IMR-90 (cell line): Measurements from ENCODE around the gene TAGAP. TPM values are rescaled to one million over a fixed set of nuclear protein-coding genes. Genes with fewer than 3 reads are reported as not detected.

ENCODE experiments used
- ATAC-seq: fragments of 200-7000 bp; cut with Tn5 transposase; 2 replicates; pipeline ENCODE4 v1.9.1; 2020; ENCODE audit warnings: low read depth, mild to moderate bottlenecking, moderate library complexity
- BruUV-seq: library from RNA; stranded (reverse); fragments of 400-500 nt; replicated peaks from 2 replicates; lab custom pipeline; 2021; lab: Mats Ljungman, UMichigan
- CTCF ChIA-PET: fragments of 300-600 bp; formaldehyde crosslinking; extraction: SDS; loops from one replicate; lab custom pipeline; 2021; ENCODE audit warnings: antibody characterized with exemption; lab: Yijun Ruan, JAX
- POLR2A ChIA-PET: fragments of 300-600 bp; sonication (Branson Sonifier 250); formaldehyde crosslinking; loops from one replicate; lab custom pipeline; 2022; ENCODE audit warnings: antibody characterized with exemption; ENCODE audit not compliant: unreplicated experiment; lab: Charles Lee
- DNase-seq: peaks from one replicate; pipeline ENCODE4 v3.0.0; 2013
- H2AFZ ChIP-seq: replicated peaks from 2 replicates; pipeline ENCODE3; 2013; ENCODE audit warnings: low read length, mild to moderate bottlenecking; ENCODE audit not compliant: poor library complexity
- H2AK5ac ChIP-seq: 2 replicates; pipeline ENCODE4 v1.6.1; 2013; ENCODE audit warnings: low read depth, low read length, inconsistent platforms
- H2AK9ac ChIP-seq: replicated peaks from 2 replicates; pipeline ENCODE3; 2013; ENCODE audit warnings: mild to moderate bottlenecking, low read depth, low read length, moderate library complexity; ENCODE audit not compliant: poor library complexity
- H2BK120ac ChIP-seq: 2 replicates; pipeline ENCODE4 v1.6.1; 2013; ENCODE audit warnings: low read depth, low read length, inconsistent platforms
- H2BK15ac ChIP-seq: 3 replicates; pipeline ENCODE4 v1.6.1; 2013; ENCODE audit warnings: low read depth, low read length, inconsistent platforms
- H2BK20ac ChIP-seq: 2 replicates; pipeline ENCODE4 v1.6.1; 2013; ENCODE audit warnings: low read depth, mild to moderate bottlenecking, inconsistent platforms, low read length, moderate library complexity
- H2BK5ac ChIP-seq: 2 replicates; pipeline ENCODE4 v1.6.1; 2013; ENCODE audit warnings: mild to moderate bottlenecking, low read depth, low read length, inconsistent platforms; ENCODE audit not compliant: poor library complexity, severe bottlenecking
- H3K14ac ChIP-seq: replicated peaks from 2 replicates; pipeline ENCODE4 v1.6.1; 2013; ENCODE audit warnings: low read depth, low read length, inconsistent platforms
- H3K18ac ChIP-seq: 2 replicates; pipeline ENCODE4 v1.6.1; 2013; ENCODE audit warnings: low read depth, low read length, control low read depth
- H3K23ac ChIP-seq: 2 replicates; pipeline ENCODE4 v1.6.1; 2013; ENCODE audit warnings: low read depth, low read length, inconsistent platforms
- H3K27ac ChIP-seq: 2 replicates; pipeline ENCODE4 v1.5.1; 2013; ENCODE audit warnings: mild to moderate bottlenecking, control low read depth, low read length; ENCODE audit not compliant: insufficient read depth
- H3K27me3 ChIP-seq: 2 replicates; pipeline ENCODE4 v1.6.1; 2013; ENCODE audit warnings: low read length; ENCODE audit not compliant: control insufficient read depth, insufficient read depth
- H3K36me3 ChIP-seq: 2 replicates; pipeline ENCODE4 v1.6.1; 2013; ENCODE audit warnings: low read length, mixed read lengths; ENCODE audit not compliant: control insufficient read depth, insufficient read depth
- H3K4ac ChIP-seq: 2 replicates; pipeline ENCODE4 v1.6.1; 2013; ENCODE audit warnings: low read depth, low read length, inconsistent platforms
- H3K4me1 ChIP-seq: 2 replicates; pipeline ENCODE4 v1.6.1; 2013; ENCODE audit warnings: low read length, mixed read lengths; ENCODE audit not compliant: control insufficient read depth, insufficient read depth
- H3K4me2 ChIP-seq: 2 replicates; pipeline ENCODE4 v1.6.1; 2013; ENCODE audit warnings: low read depth, mild to moderate bottlenecking, control low read depth, low read length, moderate library complexity
- H3K4me3 ChIP-seq: 2 replicates; pipeline ENCODE4 v1.5.1; 2013; ENCODE audit warnings: low read depth, mild to moderate bottlenecking, control low read depth, low read length, moderate library complexity; ENCODE audit not compliant: insufficient read depth
- H3K56ac ChIP-seq: 2 replicates; pipeline ENCODE4 v1.6.1; 2013; ENCODE audit warnings: low read length, inconsistent platforms; ENCODE audit not compliant: insufficient read depth; ENCODE audit errors: extremely low read depth
- H3K79me1 ChIP-seq, 2 experiments: 2 replicates each; pipeline ENCODE4 v1.6.1; 2013; ENCODE audit warnings: low read length in 2 of 2, inconsistent platforms in 1 of 2, low read depth in 1 of 2
- H3K9ac ChIP-seq: 2 replicates; pipeline ENCODE4 v1.6.1; 2013; ENCODE audit warnings: low read depth, low read length, control low read depth
- H3K9me1 ChIP-seq: 2 replicates; pipeline ENCODE4 v1.6.1; 2013; ENCODE audit warnings: low read length, inconsistent platforms; ENCODE audit not compliant: insufficient read depth
- H3K9me3 ChIP-seq: 2 replicates; pipeline ENCODE4 v1.6.1; 2013; ENCODE audit warnings: low read length; ENCODE audit not compliant: control insufficient read depth, insufficient read depth
- H4K20me1 ChIP-seq: 2 replicates; pipeline ENCODE4 v1.6.1; 2013; ENCODE audit warnings: low read length, inconsistent platforms; ENCODE audit not compliant: insufficient read depth
- H4K5ac ChIP-seq: 2 replicates; pipeline ENCODE4 v1.6.1; 2013; ENCODE audit warnings: mild to moderate bottlenecking, low read depth, low read length, control low read depth
- H4K8ac ChIP-seq, 2 experiments: 2 replicates each; pipeline ENCODE4 v1.6.1; 2013; ENCODE audit warnings: low read depth in 2 of 2, low read length in 2 of 2, control low read depth in 1 of 2, inconsistent platforms in 1 of 2
- H4K91ac ChIP-seq: 2 replicates; pipeline ENCODE4 v1.6.1; 2013; ENCODE audit warnings: low read depth, low read length, inconsistent platforms; ENCODE audit not compliant: insufficient read depth
- BHLHE40 ChIP-seq: fragments of 150-350 bp; IDR thresholded peaks from 2 replicates; pipeline ENCODE4 v1.6.1; 2016; ENCODE audit warnings: mild to moderate bottlenecking, low read depth, low read length
- CEBPB ChIP-seq: IDR thresholded peaks from 2 replicates; pipeline ENCODE4 v1.6.1; 2012; ENCODE audit warnings: low read depth, low read length, improper control_type of control experiment
- CHD1 ChIP-seq: IDR thresholded peaks from 2 replicates; pipeline ENCODE4 v1.6.1; 2012; ENCODE audit warnings: low read depth, low read length, improper control_type of control experiment
- CTCF ChIP-seq: conservative IDR thresholded peaks from 2 replicates; pipeline ENCODE4 v1.5.1; 2012; ENCODE audit warnings: mild to moderate bottlenecking, low read depth, low read length, improper control_type of control experiment
- ELK1 ChIP-seq: fragments of 150-350 bp; IDR thresholded peaks from 2 replicates; pipeline ENCODE4 v1.6.1; 2016; ENCODE audit warnings: low read depth, mild to moderate bottlenecking, low read length, moderate library complexity, borderline replicate concordance
- FOS ChIP-seq: fragments of 150-350 bp; IDR thresholded peaks from 2 replicates; pipeline ENCODE4 v1.6.1; 2016; ENCODE audit warnings: low read depth, low read length
- MAFK ChIP-seq: IDR thresholded peaks from 2 replicates; pipeline ENCODE4 v1.6.1; 2012; ENCODE audit warnings: low read depth, low read length, improper control_type of control experiment
- MAZ ChIP-seq: IDR thresholded peaks from 2 replicates; pipeline ENCODE4 v1.6.1; 2012; ENCODE audit warnings: low read depth, mild to moderate bottlenecking, low read length, improper control_type of control experiment, moderate library complexity, borderline replicate concordance
- MXI1 ChIP-seq: IDR thresholded peaks from 2 replicates; pipeline ENCODE4 v1.6.1; 2012; ENCODE audit warnings: low read depth, mild to moderate bottlenecking, low read length, moderate library complexity, borderline replicate concordance
- NFE2L2 ChIP-seq: fragments of 150-350 bp; IDR thresholded peaks from 2 replicates; pipeline ENCODE4 v1.6.1; 2016; ENCODE audit warnings: low read depth, mild to moderate bottlenecking, low read length
- POLR2A ChIP-seq: IDR thresholded peaks from 2 replicates; pipeline ENCODE4 v1.6.1; 2012; ENCODE audit warnings: mild to moderate bottlenecking, low read depth, low read length
- RAD21 ChIP-seq: IDR thresholded peaks from 2 replicates; pipeline ENCODE4 v1.6.1; 2012; ENCODE audit warnings: low read length, improper control_type of control experiment
- RCOR1 ChIP-seq: IDR thresholded peaks from 2 replicates; pipeline ENCODE4 v1.6.1; 2012; ENCODE audit warnings: mild to moderate bottlenecking, low read length, improper control_type of control experiment; ENCODE audit not compliant: insufficient replicate concordance
- RFX5 ChIP-seq: IDR thresholded peaks from 2 replicates; pipeline ENCODE4 v1.8.0; 2012; ENCODE audit warnings: low read depth, mild to moderate bottlenecking, low read length, moderate library complexity
- SMC3 ChIP-seq: fragments of 150-350 bp; IDR thresholded peaks from 2 replicates; pipeline ENCODE4 v1.6.1; 2016; ENCODE audit warnings: low read depth, mild to moderate bottlenecking, antibody characterized with exemption, low read length, moderate library complexity
- USF2 ChIP-seq: fragments of 150-350 bp; IDR thresholded peaks from 2 replicates; pipeline ENCODE4 v1.6.1; 2017; ENCODE audit warnings: mild to moderate bottlenecking, antibody characterized with exemption, low read length, low read depth
- WGBS, 2 experiments: methylation state at CpG; one replicate each; pipeline versions ENCODE4 v1.1.5 to v1.1.7; 2013; ENCODE audit warnings: missing lambda C conversion rate in 2 of 2; ENCODE audit not compliant: insufficient read length in 1 of 2; ENCODE audit errors: extremely low coverage in 2 of 2; 5-methylcytosine and 5-hydroxymethylcytosine counted together
- dilution Hi-C: fragments of 300-500 bp; cut with HindIII; formaldehyde crosslinking; loops from one replicate; pipeline ENCODE4 v1.14.3; 2018; ENCODE audit warnings: low sequenced_read_pairs; ENCODE audit not compliant: unreplicated experiment
- in situ Hi-C: fragments of 300-500 bp; cut with MboI; formaldehyde crosslinking; loops from 3 replicates; pipeline ENCODE4 v1.14.3; 2019; ENCODE audit warnings: low sequenced_read_pairs, inconsistent platforms, mixed read lengths
- intact Hi-C: fragments of 100-400 bp; cut with micrococcal nuclease; formaldehyde crosslinking; loops from 2 replicates; pipeline ENCODE4 v1.10.0; 2022
- polyA plus RNA-seq, 3 experiments: library from polyadenylated mRNA; depleted of rRNA; stranded (reverse); fragments of >200 nt; gene quantifications; 2 replicates each; pipeline ENCODE4 v1.2.3, GENCODE V29; 2012; ENCODE audit warnings: low replicate concordance in 1 of 3
- total RNA-seq: library from RNA; depleted of rRNA; stranded (reverse); fragments of >200 nt; gene quantifications from 2 replicates; pipeline ENCODE4 v1.2.3, GENCODE V29; 2012

The TAGAP gene
- total and polyA plus RNA-seq, 2 of the 4 experiments (the other 2 are of a cell fraction), result not detected

GRCh38 chr6:159061805-159062563, 17.2 kb upstream of the TAGAP start:
- BruUV-seq, result no TSS peak
- H3K27ac ChIP-seq, result no peak overlapping the region
- H3K36me3 ChIP-seq, result no peaks in the 10 kb centered on the region
- H4K91ac ChIP-seq, result no peak overlapping the region
- dilution Hi-C loops (no loop called here), in situ Hi-C loops (no loop called here), intact Hi-C loops (no loop called here)
- no peak overlapping the region for H3K4me3 ChIP-seq
- H2AFZ ChIP-seq, result no peak overlapping the region
- H4K5ac ChIP-seq, result no peak overlapping the region
- no peaks in the 10 kb centered on the region for H3K79me1 ChIP-seq
- no peaks in the 10 kb centered on the region for H3K4me1 ChIP-seq
- H3K23ac ChIP-seq, result no peak overlapping the region
- H2BK120ac ChIP-seq, result no peak overlapping the region
- ChIA-PET POLR2A (no interaction called here), CTCF (no interaction called here)
- no peaks in the 10 kb centered on the region for H3K9me1 ChIP-seq
- H2BK15ac ChIP-seq, result no peak overlapping the region
- H3K4ac ChIP-seq, result no peak overlapping the region
- WGBS, 2 experiments, result no CpG with 5 or more reads among the region's 10 CpGs
- H3K18ac ChIP-seq, result no peak overlapping the region
- peaks cover 39% of the 10 kb centered on the region for H3K27me3 ChIP-seq
- no peaks in the 10 kb centered on the region for H4K20me1 ChIP-seq
- no peak overlapping the region for H4K8ac ChIP-seq
- no peak overlapping the region for H2BK5ac ChIP-seq
- H2AK5ac ChIP-seq, result no peak overlapping the region
- no peak overlapping the region for H2AK9ac ChIP-seq
- H2BK20ac ChIP-seq, result no peak overlapping the region
- DNase-seq (no peak), ATAC-seq (no peak)
- H3K4me2 ChIP-seq, result no peak overlapping the region
- no peak overlapping the region for H3K9ac ChIP-seq
- TF ChIP-seq POLR2A (no peak), ELK1 (no peak), CHD1 (no peak), CEBPB (no peak), MAFK (no peak), SMC3 (no peak), FOS (no peak), CTCF (no peak), NFE2L2 (no peak), RAD21 (no peak), BHLHE40 (no peak), RCOR1 (no peak), USF2 (no peak), RFX5 (no peak), MXI1 (no peak), MAZ (no peak)
- H3K14ac ChIP-seq, result no peak overlapping the region
- no peaks in the 10 kb centered on the region; the same call in 1 of the 2 replicates for H3K9me3 ChIP-seq
- H3K56ac ChIP-seq, result no peak overlapping the region
